Anterior cingulate cortex (tissue), 58 donors: ENCODE measurements around the gene CCDC188.

ENCODE experiments used
- DNase-seq, 58 donors: peaks; one replicate each; lab custom pipeline; 2025; lab: John Stamatoyannopoulos, UW

CCDC188 gene

GRCh38 chr22:20186183-20186870 is 35.5 kb upstream of the CCDC188 start:
- DNase-seq, result no peak

GRCh38 chr22:20185750-20186149 is 34.9 kb upstream of the CCDC188 start:
- DNase-seq, result no peak

- no peak for DNase-seq
Observed at GRCh38 chr22:20184501-20185165, 33.8 kb upstream of the CCDC188 start.

- no peak for DNase-seq
Observed at GRCh38 chr22:20183823-20184222, 33.0 kb upstream of the CCDC188 start.

GRCh38 chr22:20183101-20183500 is 32.2 kb upstream of the CCDC188 start:
- DNase-seq, result no peak

GRCh38 chr22:20182365-20182764 is 31.5 kb upstream of the CCDC188 start:
- DNase-seq, result no peak

- DNase-seq, result no peak
Observed at GRCh38 chr22:20181884-20182236, 31.0 kb upstream of the CCDC188 start.

- peak in 1 of 58 donors; percentile 14 for DNase-seq
Observed at GRCh38 chr22:20181194-20181883, 30.5 kb upstream of the CCDC188 start.

- DNase-seq, result no peak
Observed at GRCh38 chr22:20180640-20181039, 29.8 kb upstream of the CCDC188 start.

- DNase-seq, result no peak
Observed at GRCh38 chr22:20180245-20180630, 29.4 kb upstream of the CCDC188 start.

- DNase-seq, result no peak
Observed at GRCh38 chr22:20179455-20180244, 28.8 kb upstream of the CCDC188 start.

- no peak for DNase-seq
Observed at GRCh38 chr22:20178915-20179227, 28.0 kb upstream of the CCDC188 start.

GRCh38 chr22:20178075-20178914 is 27.4 kb upstream of the CCDC188 start:
- DNase-seq, result no peak

GRCh38 chr22:20177217-20177911 is 26.5 kb upstream of the CCDC188 start:
- no peak for DNase-seq

GRCh38 chr22:20176421-20177085 is 25.7 kb upstream of the CCDC188 start:
- no peak for DNase-seq

- DNase-seq, result no peak
Observed at GRCh38 chr22:20175597-20175900, 24.7 kb upstream of the CCDC188 start.

- peak in 1 of 58 donors; percentile 5 for DNase-seq
Observed at GRCh38 chr22:20174785-20175596, 24.1 kb upstream of the CCDC188 start.

- no peak for DNase-seq
Observed at GRCh38 chr22:20173772-20174171, 22.9 kb upstream of the CCDC188 start.
